H1 (cell line): ENCODE data around the gene RASGEF1C. TPM values are rescaled to one million over a fixed set of nuclear protein-coding genes. Genes with fewer than 3 reads are reported as not detected.

ENCODE experiments used
- CTCF ChIA-PET: fragments of 300-600 bp; sonication (Branson Sonifier 250); formaldehyde crosslinking; loops from one replicate; lab custom pipeline; 2021; ENCODE audit not compliant: partially characterized antibody; lab: Charles Lee
- POLR2A ChIA-PET: fragments of 300-600 bp; sonication (Branson Sonifier 250); formaldehyde crosslinking; loops from one replicate; lab custom pipeline; 2021; ENCODE audit warnings: inconsistent platforms; ENCODE audit not compliant: partially characterized antibody; lab: Charles Lee
- DNase-seq, 2 experiments: peaks; one replicate each; pipeline versions ENCODE4 v3.0.0 to v3.0.0-alpha.2; 2010 to 2022; ENCODE audit warnings: low spot score in 2 of 2, low read depth in 1 of 2, mixed read lengths in 1 of 2
- FAIRE-seq: peaks from 2 replicates; lab custom pipeline; 2011; peaks lifted over from hg19 to GRCh38; lab: Jason Lieb, UNC
- H2AFZ ChIP-seq: 2 replicates; pipeline ENCODE4 v1.8.1; 2012; ENCODE audit warnings: low read length, inconsistent platforms
- H2AK5ac ChIP-seq: 2 replicates; pipeline ENCODE4 v1.6.1; 2013; ENCODE audit warnings: low read depth, low read length
- H2BK120ac ChIP-seq: replicated peaks from 2 replicates; pipeline ENCODE3; 2013; ENCODE audit warnings: low read depth, low read length, inconsistent platforms
- H2BK12ac ChIP-seq: 2 replicates; pipeline ENCODE4 v1.6.1; 2013; ENCODE audit warnings: low read depth, low read length
- H2BK15ac ChIP-seq: 2 replicates; pipeline ENCODE4 v1.6.1; 2013; ENCODE audit warnings: low read length
- H2BK20ac ChIP-seq: 2 replicates; pipeline ENCODE4 v1.6.1; 2013; ENCODE audit warnings: low read length
- H2BK5ac ChIP-seq: 2 replicates; pipeline ENCODE4 v1.6.1; 2013; ENCODE audit warnings: low read depth, low read length
- H3K14ac ChIP-seq: 2 replicates; pipeline ENCODE4 v1.6.1; 2013; ENCODE audit warnings: inconsistent platforms; ENCODE audit not compliant: insufficient read length
- H3K18ac ChIP-seq: 2 replicates; pipeline ENCODE4 v1.6.1; 2013; ENCODE audit warnings: low read length; ENCODE audit errors: extremely low read depth
- H3K23ac ChIP-seq: 2 replicates; pipeline ENCODE4 v1.6.1; 2013; ENCODE audit warnings: inconsistent platforms; ENCODE audit not compliant: insufficient read length
- H3K23me2 ChIP-seq: 2 replicates; pipeline ENCODE4 v1.6.1; 2013; ENCODE audit warnings: low read depth, low read length
- H3K27ac ChIP-seq: 2 replicates; pipeline ENCODE4 v1.6.1; 2011; ENCODE audit warnings: low read depth, low read length, inconsistent platforms
- H3K27me3 ChIP-seq, 4 experiments: replicated peaks in 1 of 4; 1 replicate in 1 of 4; 2 replicates in 3 of 4; pipeline versions ENCODE4 v1.6.1 to v1.8.1; 2011 to 2013; ENCODE audit warnings: low read length in 3 of 4, mild to moderate bottlenecking in 3 of 4, inconsistent platforms in 2 of 4, mixed read lengths in 2 of 4, moderate library complexity in 1 of 4; ENCODE audit not compliant: control insufficient read depth in 3 of 4, insufficient read depth in 3 of 4; ENCODE audit errors: extremely low read depth in 1 of 4
- H3K36me3 ChIP-seq, 4 experiments: 2 replicates each; pipeline versions ENCODE4 v1.6.1 to v1.8.1; 2011 to 2013; ENCODE audit warnings: mild to moderate bottlenecking in 4 of 4, low read length in 3 of 4, moderate library complexity in 2 of 4, control low read depth in 1 of 4, inconsistent platforms in 1 of 4; ENCODE audit not compliant: insufficient read depth in 4 of 4, control insufficient read depth in 2 of 4
- H3K4ac ChIP-seq: replicated peaks from 2 replicates; pipeline ENCODE3; 2013; ENCODE audit warnings: low read length, low read depth, mixed read lengths, inconsistent platforms; ENCODE audit not compliant: insufficient read length
- H3K4me1 ChIP-seq, 4 experiments: replicated peaks in 1 of 4; 1 replicate in 1 of 4; 2 replicates in 3 of 4; pipeline versions ENCODE4 v1.6.1 to v1.8.1; 2011 to 2013; ENCODE audit warnings: low read length in 3 of 4, inconsistent platforms in 2 of 4, mixed read lengths in 1 of 4; ENCODE audit not compliant: insufficient read depth in 4 of 4, control insufficient read depth in 3 of 4
- H3K4me2 ChIP-seq, 2 experiments: 2 replicates each; pipeline versions ENCODE4 v1.6.1 to v1.8.1; 2011 to 2013; ENCODE audit warnings: low read depth in 2 of 2, low read length in 2 of 2, control low read depth in 1 of 2, inconsistent platforms in 1 of 2, mild to moderate bottlenecking in 1 of 2; ENCODE audit not compliant: insufficient read depth in 1 of 2
- H3K4me3 ChIP-seq, 4 experiments: fragments of 200-600, 300-600 bp in 1 of 4; sonication (generic), shearing (Covaris generic), sonication (Bioruptor Twin) in 1 of 4; 2 replicates each; pipeline versions ENCODE4 v1.5.1 to v1.8.1; 2011 to 2016; ENCODE audit warnings: low read length in 4 of 4, low read depth in 3 of 4, control low read depth in 2 of 4, inconsistent platforms in 2 of 4, mild to moderate bottlenecking in 2 of 4, mixed read lengths in 1 of 4, moderate library complexity in 1 of 4; ENCODE audit not compliant: insufficient read depth in 2 of 4; ENCODE audit errors: extremely low read depth in 1 of 4
- H3K56ac ChIP-seq: replicated peaks from 2 replicates; pipeline ENCODE3; 2013; ENCODE audit warnings: low read depth, mild to moderate bottlenecking, mixed read lengths, low read length, inconsistent platforms; ENCODE audit not compliant: insufficient read length
- H3K79me1 ChIP-seq: 2 replicates; pipeline ENCODE4 v1.6.1; 2013; ENCODE audit warnings: low read depth, low read length, control low read depth
- H3K79me2 ChIP-seq, 2 experiments: 2 replicates each; pipeline versions ENCODE4 v1.6.1 to v1.8.1; 2012 to 2013; ENCODE audit warnings: low read length in 2 of 2, mild to moderate bottlenecking in 2 of 2, inconsistent platforms in 1 of 2; ENCODE audit not compliant: insufficient read depth in 2 of 2, control insufficient read depth in 1 of 2
- H3K9ac ChIP-seq, 4 experiments: replicated peaks in 1 of 4; 1 replicate in 1 of 4; 2 replicates in 3 of 4; pipeline versions ENCODE4 v1.6.1 to v1.8.1; 2011 to 2013; ENCODE audit warnings: low read depth in 3 of 4, low read length in 3 of 4, control low read depth in 2 of 4, mild to moderate bottlenecking in 2 of 4, moderate library complexity in 2 of 4, inconsistent platforms in 1 of 4; ENCODE audit errors: extremely low read depth in 1 of 4
- H3K9me3 ChIP-seq, 2 experiments: 2 replicates each; pipeline versions ENCODE4 v1.6.1 to v1.8.1; 2012 to 2013; ENCODE audit warnings: mild to moderate bottlenecking in 2 of 2, moderate library complexity in 2 of 2, control low read depth in 1 of 2, inconsistent platforms in 1 of 2, low read depth in 1 of 2, low read length in 1 of 2, mixed read lengths in 1 of 2; ENCODE audit not compliant: insufficient read depth in 2 of 2
- H4K20me1 ChIP-seq, 2 experiments: replicated peaks in 1 of 2; 2 replicates each; pipeline versions ENCODE3 to v1.8.1; 2011 to 2013; ENCODE audit warnings: inconsistent platforms in 2 of 2, low read length in 2 of 2, mild to moderate bottlenecking in 1 of 2; ENCODE audit not compliant: insufficient read depth in 2 of 2, control insufficient read depth in 1 of 2
- H4K5ac ChIP-seq: 2 replicates; pipeline ENCODE4 v1.6.1; 2013; ENCODE audit warnings: low read length, low read depth, mixed read lengths, inconsistent platforms; ENCODE audit not compliant: insufficient read length
- H4K8ac ChIP-seq: 2 replicates; pipeline ENCODE4 v1.8.0; 2013; ENCODE audit warnings: mild to moderate bottlenecking, moderate library complexity, low read length, inconsistent platforms; ENCODE audit not compliant: insufficient read depth; ENCODE audit errors: extremely low read depth
- H4K91ac ChIP-seq: replicated peaks from 2 replicates; pipeline ENCODE3; 2013; ENCODE audit warnings: low read length, mixed read lengths, inconsistent platforms; ENCODE audit not compliant: insufficient read length
- CHD2 ChIP-seq: IDR thresholded peaks from 2 replicates; pipeline ENCODE4 v1.6.1; 2012; ENCODE audit warnings: low read length, improper control_type of control experiment
- GTF2F1 ChIP-seq: IDR thresholded peaks from 2 replicates; pipeline ENCODE4 v1.6.1; 2012; ENCODE audit warnings: low read depth, low read length, improper control_type of control experiment, borderline replicate concordance
- KDM5A ChIP-seq: fragments of 200-600 bp; IDR thresholded peaks from 2 replicates; pipeline ENCODE4 v1.7.1; 2012; ENCODE audit warnings: mild to moderate bottlenecking, low read length, inconsistent platforms, mixed read lengths
- PHF8 ChIP-seq: fragments of 200-600 bp; sonication (generic); conservative IDR thresholded peaks from 2 replicates; pipeline ENCODE4 v1.7.1; 2012; ENCODE audit warnings: low read depth, mild to moderate bottlenecking, inconsistent platforms, low read length, moderate library complexity
- TAF7 ChIP-seq: optimal IDR thresholded peaks from 2 replicates; pipeline ENCODE3; 2011; ENCODE audit warnings: low read depth, mild to moderate bottlenecking, inconsistent platforms, low read length, moderate library complexity, borderline replicate concordance
- WGBS, 2 experiments: shearing (Covaris generic) in 1 of 2; methylation state at CpG; one replicate each; pipeline versions ENCODE4 v1.1.6 to v1.1.7; 2013 to 2015; ENCODE audit warnings: low lambda C conversion rate in 2 of 2, mixed read lengths in 2 of 2, inconsistent platforms in 1 of 2, low coverage in 1 of 2, missing lambda C conversion rate in 1 of 2; ENCODE audit not compliant: insufficient replicate concordance in 2 of 2, insufficient coverage in 1 of 2, insufficient read length in 1 of 2; ENCODE audit errors: extremely low coverage in 1 of 2, missing lambda C conversion rate in 1 of 2; 5-methylcytosine and 5-hydroxymethylcytosine counted together
- polyA plus RNA-seq, 7 experiments: library from polyadenylated mRNA; depleted of rRNA in 3 of 7; stranded (reverse) in 5 of 7; unstranded in 2 of 7; fragments of >200 nt in 5 of 7; fragments of 200-250 nt in 2 of 7; gene quantifications; 1 replicate in 5 of 7; 2 replicates in 1 of 7; 4 replicates in 1 of 7; pipeline versions ENCODE4 v1.2.1 to v1.2.3, GENCODE V29; 2011 to 2013; ENCODE audit warnings: missing spikeins in 2 of 7, mixed read lengths in 2 of 7
- total RNA-seq: library from RNA; stranded (reverse); fragmentation: NEBNext Ultra II Directional; extraction: Animal tissue kit (Norgen Biotek cat#: 25700); gene quantifications from 2 replicates; pipeline ENCODE4 v1.2.1, GENCODE V29; 2021

The RASGEF1C gene
- total and polyA plus RNA-seq, 2 of the 8 experiments (the other 6 are each of a cell fraction or from before 2014, with no cell fraction given): 0.26 to 0.61 TPM

- Histone ChIP-seq H2AFZ (no peak overlapping the region), H4K91ac (no peak overlapping the region), H3K4me2 (no peak overlapping the region), H2BK5ac (no peak overlapping the region), H3K9me3 (0 out of 4 replicates have a peak, but pooled peaks cover 0 to 3% of the 10 kb centered on the region in 2 experiments), H3K56ac (no peak overlapping the region), H3K4me3 (no peak overlapping the region), H3K9ac (no peak overlapping the region), H3K23ac (no peak overlapping the region), H3K79me1 (no peaks in the 10 kb centered on the region), H3K27me3 (no peaks in the 10 kb centered on the region), H4K8ac (no peak overlapping the region), H3K14ac (no peak overlapping the region), H3K23me2 (no peaks in the 10 kb centered on the region), H4K5ac (no peak overlapping the region), H4K20me1 (no peaks in the 10 kb centered on the region), H2AK5ac (no peak overlapping the region), H3K36me3 (no peaks in the 10 kb centered on the region), H3K18ac (no peak overlapping the region), H2BK15ac (no peak overlapping the region), H2BK12ac (no peak overlapping the region), H2BK20ac (no peak overlapping the region), H3K79me2 (no peaks in the 10 kb centered on the region), H2BK120ac (no peak overlapping the region), H3K4me1 (no peaks in the 10 kb centered on the region), H3K4ac (no peak overlapping the region), H3K27ac (no peak overlapping the region)
- ChIA-PET POLR2A (no interaction called here), CTCF (interaction anchor here (0.8 to 1.3 kb wide), 2 partner anchors 19 to 46 kb away, joined by 3 read pairs; no protein-coding TSS in a partner anchor)
- FAIRE-seq (no peak), DNase-seq (no peak)
- no peak for TF ChIP-seq CHD2
- TF ChIP-seq PHF8: no peak
- TF ChIP-seq KDM5A: no peak
- TF ChIP-seq TAF7: no peak
- no peak for TF ChIP-seq GTF2F1
- WGBS, 2 experiments: 95% methylated on average over 5 of the region's 5 CpGs; no CpG with 5 or more reads in 1 of the 2 experiments
Observed at GRCh38 chr5:180097926-180098325, 111.1 kb downstream of the RASGEF1C start.
